ENCODE measurements around the gene PIM3.

The PIM3 gene

DNA sequence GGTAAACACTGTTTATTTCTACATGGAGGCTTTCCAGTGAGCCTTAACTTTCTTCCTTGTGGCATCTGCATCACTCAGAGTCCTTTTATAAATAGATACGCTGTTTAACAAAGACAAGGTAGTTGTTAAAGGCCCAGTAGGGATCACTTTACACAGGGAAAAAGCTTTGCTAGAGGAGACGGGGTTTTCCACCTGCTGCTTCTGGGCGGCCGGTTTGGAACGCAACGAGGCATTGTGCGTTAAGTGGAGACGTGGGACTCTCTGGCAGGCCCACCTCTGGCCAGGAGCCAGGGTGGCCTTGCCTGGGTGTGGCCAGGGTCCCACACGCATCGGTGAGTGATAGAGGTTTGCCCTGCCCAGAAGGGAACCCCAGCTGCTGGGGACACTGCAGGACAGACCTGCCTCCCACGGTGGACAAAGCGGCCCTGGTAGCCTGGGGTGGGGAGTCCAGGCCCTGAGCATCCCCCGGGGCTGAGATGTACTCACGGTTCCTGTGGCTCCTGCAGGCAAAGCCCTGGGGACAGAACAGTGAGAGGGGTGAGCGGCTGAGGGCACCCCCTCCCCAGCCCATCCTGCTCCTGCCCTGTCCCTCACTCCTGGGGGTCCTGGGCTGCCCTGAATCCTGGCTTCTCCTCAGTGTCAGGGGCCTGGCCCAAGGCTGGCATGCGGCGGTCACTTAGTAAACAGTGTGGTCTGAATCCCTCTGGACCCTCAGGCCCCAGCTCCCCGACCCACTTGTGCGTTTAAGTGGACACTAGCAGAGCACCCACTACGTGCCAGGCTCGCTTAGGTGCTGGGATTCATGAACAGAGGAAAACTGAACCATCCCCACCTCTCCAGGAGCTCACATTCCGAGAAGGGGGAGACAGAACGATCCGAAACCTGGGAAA lies 47.8 kb downstream of the PIM3 start:
- no peak for FAIRE-seq
- no peak for TF ChIP-seq POLR2A (IDR thresholded peaks at IDR 0.05; ENCODE audit: low read depth, low read length)
- no peak for DNase-seq (ENCODE audit: insufficient read length, low spot score)

DNA sequence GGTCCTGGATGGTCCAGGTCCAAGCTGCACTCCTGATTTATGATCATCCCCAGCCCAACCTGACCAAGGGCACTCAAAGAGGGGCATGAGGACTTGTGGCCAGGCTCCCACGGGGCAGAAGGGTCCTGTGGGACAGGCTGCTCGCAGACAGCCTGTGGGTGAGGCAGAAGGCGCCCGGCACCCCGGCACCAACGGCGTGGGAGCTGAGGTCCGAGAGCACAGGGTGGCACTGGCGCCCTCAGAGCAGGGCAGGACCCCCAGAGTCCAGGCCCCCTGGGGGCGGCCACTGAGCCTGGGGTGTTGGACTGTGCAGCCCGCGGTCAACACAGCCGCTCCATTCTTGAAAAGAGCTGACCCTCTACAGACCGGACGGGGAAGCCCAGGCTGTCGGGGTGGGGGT lies 48.7 kb downstream of the PIM3 start:
- no peak for FAIRE-seq

DNA sequence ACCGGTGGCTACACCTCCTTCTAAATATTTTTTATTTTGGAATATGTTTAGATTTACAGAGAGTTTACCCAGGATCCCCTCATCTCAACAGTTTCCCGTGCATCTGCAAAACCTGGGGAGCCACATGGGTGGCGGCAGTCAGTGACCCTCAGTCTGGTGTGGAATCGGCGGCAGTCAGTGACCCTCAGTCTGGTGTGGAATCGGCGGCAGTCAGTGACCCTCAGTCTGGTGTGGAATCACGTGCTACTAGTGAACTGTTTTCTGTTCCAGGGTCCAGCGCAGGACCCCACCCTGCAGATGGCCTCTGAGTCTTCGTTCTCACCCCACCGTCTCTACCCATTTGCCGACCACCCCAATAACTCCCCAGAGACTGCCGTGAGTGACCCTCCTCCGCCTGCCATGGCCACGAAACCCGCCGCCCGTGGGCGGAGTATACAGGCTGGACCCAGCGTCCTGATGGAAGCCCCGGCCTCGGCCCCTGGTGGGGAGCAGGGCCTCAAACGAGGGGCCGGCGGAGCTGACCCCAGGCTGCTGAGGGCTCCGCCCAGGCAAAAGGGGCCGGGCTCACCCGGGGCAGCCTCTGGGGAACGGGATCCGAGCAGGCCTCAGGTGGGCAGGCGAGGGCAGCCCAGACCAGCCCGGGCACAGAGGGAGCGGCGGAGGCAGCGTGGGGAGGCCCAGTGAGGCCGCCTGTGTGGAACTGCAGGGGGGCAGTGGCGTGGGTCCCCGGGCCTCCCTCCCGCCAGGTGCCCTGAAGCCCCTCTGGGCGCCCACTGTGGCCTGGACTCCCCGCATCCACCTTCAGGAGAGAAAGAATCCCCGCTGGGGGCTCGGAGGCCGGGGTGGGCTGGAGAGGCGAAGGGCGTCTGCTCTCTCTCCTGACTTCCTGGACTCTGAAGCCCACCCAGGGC lies 49.4 kb downstream of the PIM3 start:
- FAIRE-seq: no peak
- no peak for DNase-seq (ENCODE audit: insufficient read length, low spot score)
- TF ChIP-seq POLR2A (IDR thresholded peaks at IDR 0.05; ENCODE audit: low read depth, low read length): no peak

More for the DNA sequence above, 48.7 kb downstream of the PIM3 start:
- DNase-seq (ENCODE audit: insufficient read length, low spot score): no peak
- no peak for TF ChIP-seq POLR2A (IDR thresholded peaks at IDR 0.05; ENCODE audit: low read depth, low read length)

DNA sequence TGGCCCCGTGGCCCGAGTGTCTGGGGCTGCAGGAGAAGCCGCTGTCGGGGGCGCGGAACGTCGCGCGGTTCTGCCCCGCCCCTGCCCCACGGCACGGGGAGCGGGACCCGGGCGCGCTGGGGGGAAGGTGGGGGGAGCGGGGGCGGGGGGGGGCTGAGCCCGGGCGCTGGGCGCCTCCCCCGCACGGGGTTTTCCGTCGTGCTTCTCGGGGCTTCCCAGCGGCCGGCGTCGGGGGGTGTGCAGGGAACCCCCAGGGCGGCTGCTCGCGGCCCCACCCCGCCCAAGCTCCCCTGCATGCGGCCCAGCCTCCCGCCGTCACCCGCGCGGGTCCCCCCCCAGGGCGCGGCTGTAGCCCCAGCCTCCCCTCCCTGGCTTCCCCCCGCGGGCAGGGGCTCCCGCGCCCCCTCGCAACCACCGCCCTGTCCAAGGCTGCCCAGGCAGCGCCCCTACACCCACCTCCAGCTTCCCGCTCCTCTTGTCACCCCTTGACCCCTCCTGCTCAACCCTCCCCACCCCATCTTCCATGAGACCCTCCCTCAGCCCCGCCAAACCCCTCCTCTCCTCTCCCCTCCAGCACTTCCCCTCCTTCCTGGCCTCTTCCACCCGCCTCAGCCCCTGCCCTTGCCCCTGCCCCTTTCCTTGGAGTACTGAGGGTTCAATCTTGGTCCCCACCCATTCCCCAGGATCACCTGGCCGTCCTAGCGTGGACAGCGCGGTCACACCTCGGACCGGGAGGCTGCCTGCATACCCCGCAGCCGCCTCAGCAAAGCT lies 50.3 kb downstream of the PIM3 start:
- TF ChIP-seq POLR2A (IDR thresholded peaks at IDR 0.05; ENCODE audit: low read depth, low read length): no peak
- DNase-seq (ENCODE audit: insufficient read length, low spot score) (no peak), FAIRE-seq (no peak)

DNA sequence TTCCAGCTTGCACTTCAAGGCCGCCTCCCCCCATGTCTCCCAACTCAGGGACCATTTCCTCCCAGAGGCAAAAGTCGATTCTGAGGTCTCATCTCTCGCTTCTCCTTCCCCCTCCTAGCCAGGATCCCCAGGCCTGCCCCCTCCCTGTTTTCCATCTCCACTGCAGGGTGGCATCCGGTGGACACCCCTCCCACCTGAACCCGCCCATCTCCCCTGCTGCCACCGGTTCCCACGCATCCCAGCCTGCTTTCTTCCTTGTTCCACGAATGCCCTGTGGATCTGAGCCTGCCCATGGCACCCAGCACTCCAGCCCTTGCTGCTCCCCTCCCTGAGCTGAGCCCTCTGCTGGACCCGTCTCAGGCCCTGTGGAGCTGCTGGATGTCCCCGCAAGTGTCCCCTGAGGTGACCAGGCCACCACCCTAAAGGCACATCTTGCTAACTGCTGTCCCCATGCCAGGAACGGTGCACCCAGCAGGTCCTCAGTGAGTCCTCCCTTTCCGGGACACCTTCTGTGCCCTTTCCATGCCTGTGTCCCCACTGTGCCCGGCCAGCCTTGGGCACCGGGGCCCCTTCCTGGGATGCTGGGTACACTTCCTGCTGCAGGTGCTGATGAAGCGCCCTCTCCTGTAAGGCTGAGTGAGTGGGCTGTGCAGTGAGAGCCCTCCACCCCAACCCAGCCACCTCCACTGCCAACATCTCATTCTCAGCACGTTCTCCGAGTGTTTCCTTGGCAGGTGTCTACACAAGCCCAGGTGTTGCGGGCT lies 51.1 kb downstream of the PIM3 start:
- no peak for TF ChIP-seq POLR2A (IDR thresholded peaks at IDR 0.05; ENCODE audit: low read depth, low read length)
- DNase-seq (ENCODE audit: insufficient read length, low spot score) (no peak), FAIRE-seq (no peak)

DNA sequence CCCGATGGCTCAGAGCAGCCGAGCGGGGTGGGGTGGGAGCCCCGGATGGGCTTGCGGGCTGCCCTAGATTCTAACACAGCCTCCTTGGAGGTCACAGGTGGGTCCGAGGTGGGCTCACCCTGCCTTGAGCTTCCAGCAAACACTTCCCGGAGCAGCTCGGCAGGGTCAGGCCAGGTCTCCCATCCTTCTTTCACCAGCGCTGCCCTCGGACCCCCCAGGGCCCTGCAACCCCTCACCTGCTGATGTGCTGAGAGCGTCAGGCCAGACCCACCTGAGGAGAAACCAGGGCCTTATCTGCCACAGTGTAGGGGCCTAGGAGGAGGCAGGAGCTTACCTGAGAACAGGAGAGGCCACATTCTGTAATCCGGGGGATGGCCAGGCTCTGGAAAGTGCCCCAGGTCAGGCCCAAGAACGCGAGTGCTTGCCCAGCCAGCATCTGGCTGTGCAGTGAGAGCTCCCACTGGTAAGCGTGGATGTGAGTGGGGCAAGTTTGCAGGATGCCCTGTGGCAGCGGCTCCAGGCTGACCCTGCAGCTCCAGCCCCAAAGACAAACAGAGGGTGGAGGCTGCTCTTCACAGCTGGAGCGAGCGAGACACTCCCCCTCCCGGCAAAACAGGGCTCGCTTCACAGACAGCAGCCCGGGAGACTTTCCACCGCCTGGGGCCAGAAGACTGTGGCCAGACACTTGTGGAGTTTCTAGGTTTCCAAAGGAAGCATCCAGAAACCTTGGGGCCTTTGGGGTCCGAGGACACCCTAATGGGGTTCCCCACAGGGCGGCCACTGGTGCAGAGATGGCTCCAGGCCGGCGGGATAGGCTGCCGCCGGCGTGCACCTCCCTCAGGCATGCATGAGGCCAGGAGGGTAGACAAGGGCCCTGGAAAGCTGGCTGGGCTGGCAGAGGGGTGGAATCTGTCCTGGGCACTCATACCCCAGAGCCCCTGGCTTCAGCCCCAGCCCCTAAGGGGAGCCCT lies 51.9 kb downstream of the PIM3 start, which contains the start of gene IL17REL:
TSS of gene IL17REL (minus strand) at position 555 of the 971 bp plus-strand sequence. CDS start at position 436, 119 bp downstream.
- FAIRE-seq: no peak
- no peak for TF ChIP-seq POLR2A (IDR thresholded peaks at IDR 0.05; ENCODE audit: low read depth, low read length)
- DNase-seq (ENCODE audit: insufficient read length, low spot score): no peak

Measured in H54 (cell line).